ENCODE results near the gene LRRK1. TPM values are rescaled to one million over a fixed set of nuclear protein-coding genes. Genes with fewer than 3 reads are reported as not detected.
A peak's percentile ranks its signal among the peaks of the same experiment; 100 is the strongest.

Gene LRRK1
- total and polyA plus RNA-seq, 2 experiments from 2014 or later, result 6.2 to 6.4 TPM

- Histone ChIP-seq H3F3A (ENCODE audit: insufficient read depth) (peaks cover 7% of the 10 kb centered on the region; the same call in 1 of the 2 replicates), H3K9me3 (ENCODE audit: low read depth) (no peaks in the 10 kb centered on the region), H3K27ac (no peak overlapping the region), H2AFZ (peak overlapping the region; percentile 53; the same call in 1 of the 2 replicates), H3K9me2 (ENCODE audit: insufficient read depth) (no peaks in the 10 kb centered on the region), H3K9ac (no peak overlapping the region), H4K20me1 (ENCODE audit: insufficient read depth) (no peaks in the 10 kb centered on the region), H3K36me3 (ENCODE audit: low read depth) (no peaks in the 10 kb centered on the region), H3K79me2 (ENCODE audit: insufficient read depth) (no peaks in the 10 kb centered on the region), H3K27me3 (replicated peaks; ENCODE audit: insufficient read depth) (no peaks in the 10 kb centered on the region), H3K4me1 (ENCODE audit: insufficient read depth) (no peaks in the 10 kb centered on the region; the same call in 1 of the 2 replicates), H3K4me2 (ENCODE audit: unreplicated experiment) (no peak overlapping the region), H3K4me3 (no peak overlapping the region)
- DNase-seq, result peak; percentile 92
- WGBS, 2 experiments (ENCODE audit: low coverage in 1 of 2, low lambda C conversion rate in 2 of 2, missing lambda C conversion rate in 2 of 2), result 29 to 31% methylated on average over 27 of the region's 27 CpGs
- TF ChIP-seq EZH2phosphoT487 (IDR thresholded peaks at IDR 0.05; ENCODE audit: insufficient read depth, low read depth) (no peak), EZH2 (IDR thresholded peaks at IDR 0.05; ENCODE audit: insufficient read depth, poor library complexity, severe bottlenecking) (no peak)
- in situ Hi-C loops (cut with MboI), result loop anchor here (10.0 to 25.0 kb wide), 2 partner anchors 372 to 670 kb away; partner anchors contain the start of gene ADAMTS17
These were observed 88.0 kb downstream of the LRRK1 start for GRCh38 chr15:101006931-101007691.

GRCh38 chr15:101008158-101009139 lies 89.3 kb downstream of the LRRK1 start:
- H2AFZ ChIP-seq, result peak overlapping the region; percentile 73
- H3K9me3 ChIP-seq (ENCODE audit: low read depth), result no peaks in the 10 kb centered on the region
- no peak for TF ChIP-seq EZH2 (IDR thresholded peaks at IDR 0.05; ENCODE audit: insufficient read depth, poor library complexity, severe bottlenecking)
- peak overlapping the region; percentile 63 for H3K4me2 ChIP-seq (ENCODE audit: unreplicated experiment)
- WGBS, 2 experiments (ENCODE audit: low coverage in 1 of 2, low lambda C conversion rate in 2 of 2, missing lambda C conversion rate in 2 of 2), result 35 to 37% methylated on average over 42 to 48 of the region's 48 CpGs
- no peak overlapping the region for H3K27ac ChIP-seq
- H3K4me3 ChIP-seq, result peak overlapping the region; percentile 63
- H3K4me1 ChIP-seq (ENCODE audit: insufficient read depth), result no peaks in the 10 kb centered on the region; the same call in 1 of the 2 replicates
- H3K79me2 ChIP-seq (ENCODE audit: insufficient read depth), result no peaks in the 10 kb centered on the region
- peak; percentile 84 for DNase-seq
- H3K9me2 ChIP-seq (ENCODE audit: insufficient read depth), result no peaks in the 10 kb centered on the region
- no peaks in the 10 kb centered on the region for H3K36me3 ChIP-seq (ENCODE audit: low read depth)
- in situ Hi-C loops (cut with MboI), result loop anchor here (10.0 to 25.0 kb wide), 2 partner anchors 374 to 671 kb away; partner anchors contain the start of gene ADAMTS17
- no peaks in the 10 kb centered on the region for H3K27me3 ChIP-seq (replicated peaks; ENCODE audit: insufficient read depth)
- peak overlapping the region; percentile 50; the same call in 1 of the 2 replicates for H3K9ac ChIP-seq
- H3F3A ChIP-seq (ENCODE audit: insufficient read depth), result peaks cover 7% of the 10 kb centered on the region; the same call in 1 of the 2 replicates
- H4K20me1 ChIP-seq (ENCODE audit: insufficient read depth), result no peaks in the 10 kb centered on the region

GRCh38 chr15:101009176-101009575 lies 90.0 kb downstream of the LRRK1 start:
- 97 to 100% methylated on average over 2 of the region's 2 CpGs for WGBS, 2 experiments (ENCODE audit: low coverage in 1 of 2, low lambda C conversion rate in 2 of 2, missing lambda C conversion rate in 2 of 2)
- Histone ChIP-seq H3K36me3 (ENCODE audit: low read depth) (no peaks in the 10 kb centered on the region), H3K9ac (no peak overlapping the region), H3K4me3 (no peak overlapping the region), H3K9me2 (ENCODE audit: insufficient read depth) (no peaks in the 10 kb centered on the region), H2AFZ (no peak overlapping the region), H3F3A (ENCODE audit: insufficient read depth) (peaks cover 7% of the 10 kb centered on the region; the same call in 1 of the 2 replicates), H3K27me3 (replicated peaks; ENCODE audit: insufficient read depth) (no peaks in the 10 kb centered on the region), H3K4me2 (ENCODE audit: unreplicated experiment) (no peak overlapping the region), H3K9me3 (ENCODE audit: low read depth) (no peaks in the 10 kb centered on the region), H3K79me2 (ENCODE audit: insufficient read depth) (no peaks in the 10 kb centered on the region), H3K27ac (no peak overlapping the region), H3K4me1 (ENCODE audit: insufficient read depth) (no peaks in the 10 kb centered on the region; the same call in 1 of the 2 replicates), H4K20me1 (ENCODE audit: insufficient read depth) (no peaks in the 10 kb centered on the region)
- DNase-seq, result no peak
- no peak for TF ChIP-seq EZH2phosphoT487 (IDR thresholded peaks at IDR 0.05; ENCODE audit: insufficient read depth, low read depth)
- no peak for TF ChIP-seq EZH2 (IDR thresholded peaks at IDR 0.05; ENCODE audit: insufficient read depth, poor library complexity, severe bottlenecking)
- in situ Hi-C loops (cut with MboI), result loop anchor here (10.0 to 25.0 kb wide), 2 partner anchors 374 to 672 kb away; partner anchors contain the start of gene ADAMTS17

GRCh38 chr15:101010781-101011180 lies 91.6 kb downstream of the LRRK1 start:
- WGBS, 2 experiments (ENCODE audit: low coverage in 1 of 2, low lambda C conversion rate in 2 of 2, missing lambda C conversion rate in 2 of 2), result 85 to 96% methylated on average over 6 of the region's 6 CpGs

More at GRCh38 chr15:101010781-101011180, 91.6 kb downstream of the LRRK1 start:
- H3K36me3 ChIP-seq (ENCODE audit: low read depth), result no peaks in the 10 kb centered on the region
- no peaks in the 10 kb centered on the region for H4K20me1 ChIP-seq (ENCODE audit: insufficient read depth)
- H2AFZ ChIP-seq, result no peak overlapping the region
- TF ChIP-seq EZH2 (IDR thresholded peaks at IDR 0.05; ENCODE audit: insufficient read depth, poor library complexity, severe bottlenecking) (no peak), EZH2phosphoT487 (IDR thresholded peaks at IDR 0.05; ENCODE audit: insufficient read depth, low read depth) (no peak)
- no peaks in the 10 kb centered on the region for H3K9me2 ChIP-seq (ENCODE audit: insufficient read depth)
- in situ Hi-C loops (cut with MboI), result loop anchor here (25.0 kb wide), 1 partner anchor 673 kb away; the partner anchor contains the start of gene ADAMTS17
- no peaks in the 10 kb centered on the region for H3K27me3 ChIP-seq (replicated peaks; ENCODE audit: insufficient read depth)
- H3K27ac ChIP-seq, result no peak overlapping the region
- H3K4me2 ChIP-seq (ENCODE audit: unreplicated experiment), result no peak overlapping the region
- DNase-seq, result no peak
- H3K4me1 ChIP-seq (ENCODE audit: insufficient read depth), result no peaks in the 10 kb centered on the region; the same call in 1 of the 2 replicates
- H3K9me3 ChIP-seq (ENCODE audit: low read depth), result no peaks in the 10 kb centered on the region
- no peak overlapping the region for H3K4me3 ChIP-seq
- H3F3A ChIP-seq (ENCODE audit: insufficient read depth), result peaks cover 7% of the 10 kb centered on the region; the same call in 1 of the 2 replicates
- H3K9ac ChIP-seq, result no peak overlapping the region
- no peaks in the 10 kb centered on the region for H3K79me2 ChIP-seq (ENCODE audit: insufficient read depth)
